ENCODE results near the gene PIM1. TPM values are rescaled to one million over a fixed set of nuclear protein-coding genes. Genes with fewer than 3 reads are reported as not detected.

PIM1 gene
- total and polyA plus RNA-seq, 12 donors, result 2.8 to 36.6 (median 19.3) TPM

- peaks cover 21 to 27% of the 10 kb centered on the region in 2 donors for H3K4me1 ChIP-seq (replicated peaks in 1 of 2)
- intact Hi-C loops (cut with DNase I), result loop anchor here (5.0 to 10.0 kb wide), 2 partner anchors 113 to 146 kb away; no protein-coding TSS in a partner anchor
These were observed 585 bp downstream of the PIM1 start for GRCh38 chr6:37170273-37171200.

GRCh38 chr6:37171201-37171969 is 1.4 kb downstream of the PIM1 start:
- TF ChIP-seq POLR2A (IDR thresholded peaks at IDR 0.05) (peak; percentile 17 to 22), CTCF (IDR thresholded peaks at IDR 0.05) (no peak)
- Histone ChIP-seq H3K27ac (peak overlapping the region; percentile 65 to 98 (median 89)), H3K36me3 (replicated peaks in 1 of 2) (peaks cover 0 to 38% of the 10 kb centered on the region in 2 donors), H3K4me1 (replicated peaks in 1 of 2) (peaks cover 21 to 27% of the 10 kb centered on the region in 2 donors), H3K27me3 (no peaks in the 10 kb centered on the region), H3K4me3 (peak overlapping the region; percentile 79 to 96 (median 88)), H3K9me3 (replicated peaks in 1 of 3) (no peaks in the 10 kb centered on the region)
- intact Hi-C loops (cut with DNase I), result loop anchor here (5.0 to 10.0 kb wide), 2 partner anchors 114 to 147 kb away; no protein-coding TSS in a partner anchor
- 0 to 1% (median 1%) methylated on average over 6 to 45 of the region's 45 CpGs for WGBS, 4 donors
- peak; percentile 62 to 78 (median 69) for DNase-seq

More at GRCh38 chr6:37170273-37171200, 585 bp downstream of the PIM1 start:
- Histone ChIP-seq H3K4me3 (peak overlapping the region; percentile 79 to 96 (median 88)), H3K9me3 (replicated peaks in 1 of 3) (no peaks in the 10 kb centered on the region), H3K27me3 (no peaks in the 10 kb centered on the region), H3K27ac (peak overlapping the region; percentile 68 to 98 (median 89)), H3K36me3 (replicated peaks in 1 of 2) (peaks cover 0 to 36% of the 10 kb centered on the region in 2 donors)
- TF ChIP-seq CTCF (IDR thresholded peaks at IDR 0.05), result peak; percentile 5 to 57 (median 24)
- TF ChIP-seq POLR2A (IDR thresholded peaks at IDR 0.05), result peak in 1 of 2 donors; percentile 0
- WGBS, 4 donors, result 0 to 5% (median 0%) methylated on average over 14 to 92 of the region's 92 CpGs
- peak; percentile 50 to 78 (median 67) for DNase-seq

GRCh38 chr6:37171970-37172812 is 2.2 kb downstream of the PIM1 start:
- DNase-seq, result peak; percentile 86 to 98 (median 94)
- 8 to 12% (median 8%) methylated on average over 15 to 17 of the region's 17 CpGs for WGBS, 4 donors
- Histone ChIP-seq H3K4me3 (peak overlapping the region in 1 of 4 donors; percentile 85), H3K36me3 (replicated peaks in 1 of 2) (peaks cover 0 to 38% of the 10 kb centered on the region in 2 donors), H3K9me3 (replicated peaks in 1 of 3) (no peaks in the 10 kb centered on the region), H3K4me1 (replicated peaks in 1 of 2) (peaks cover 21 to 27% of the 10 kb centered on the region in 2 donors), H3K27ac (peak overlapping the region; percentile 65 to 98 (median 89)), H3K27me3 (no peaks in the 10 kb centered on the region)
- TF ChIP-seq CTCF (IDR thresholded peaks at IDR 0.05) (peak; percentile 83 to 99 (median 97)), POLR2A (IDR thresholded peaks at IDR 0.05) (peak in 1 of 2 donors; percentile 48)
- intact Hi-C loops (cut with DNase I), result loop anchor here (2.0 to 10.0 kb wide), 4 partner anchors 35 to 147 kb away; no protein-coding TSS in a partner anchor
